Measurements from ENCODE around the gene SYT10.
"Not testable (repeated sequence)": the region's sequence is repeated elsewhere in the genome, so short reads cannot be mapped to it uniquely, and the experiment has no call there.

SYT10 gene, protein sequence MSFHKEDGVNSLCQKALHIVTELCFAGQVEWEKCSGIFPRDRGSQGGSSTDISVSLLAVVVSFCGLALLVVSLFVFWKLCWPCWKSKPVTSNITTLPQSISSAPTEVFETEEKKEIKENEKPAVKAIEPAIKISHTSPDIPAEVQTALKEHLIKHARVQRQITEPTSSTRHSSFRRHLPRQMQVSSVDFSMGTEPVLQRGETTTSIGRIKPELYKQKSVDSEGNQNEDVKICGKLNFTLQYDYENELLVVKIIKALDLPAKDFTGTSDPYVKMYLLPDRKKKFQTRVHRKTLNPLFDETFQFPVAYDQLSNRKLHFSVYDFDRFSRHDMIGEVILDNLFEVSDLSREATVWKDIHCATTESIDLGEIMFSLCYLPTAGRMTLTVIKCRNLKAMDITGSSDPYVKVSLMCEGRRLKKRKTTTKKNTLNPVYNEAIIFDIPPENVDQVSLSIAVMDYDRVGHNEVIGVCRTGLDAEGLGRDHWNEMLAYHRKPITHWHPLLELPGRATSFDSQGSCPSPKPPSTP

DNA sequence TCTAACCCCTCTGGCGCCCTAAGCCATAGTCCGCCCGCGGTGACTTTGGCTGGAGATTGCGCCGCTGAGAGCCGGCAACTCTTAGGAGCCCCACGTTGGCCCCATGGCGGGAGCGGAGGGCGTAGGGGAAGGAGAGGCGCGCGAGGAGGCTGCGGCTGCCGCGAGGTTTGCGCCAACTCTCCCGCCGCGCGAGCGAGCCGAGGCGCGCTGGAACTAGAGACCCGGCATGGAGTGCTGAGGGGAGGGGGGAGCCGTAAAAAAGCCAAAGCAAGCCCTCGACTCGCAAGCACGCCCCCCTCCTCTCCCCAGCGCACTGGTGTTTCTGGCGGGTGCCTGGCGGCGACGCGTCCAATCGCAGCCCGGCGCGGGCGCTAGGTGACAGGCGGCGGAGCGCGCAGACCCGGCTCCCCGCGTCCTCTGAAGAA lies at the start of gene SYT10:
Gene SYT10 (minus strand): TSS at position 233 of the 425 bp plus-strand sequence. CDS start 297 bp downstream, outside the sequence.
- no peak for DNase-seq

DNA sequence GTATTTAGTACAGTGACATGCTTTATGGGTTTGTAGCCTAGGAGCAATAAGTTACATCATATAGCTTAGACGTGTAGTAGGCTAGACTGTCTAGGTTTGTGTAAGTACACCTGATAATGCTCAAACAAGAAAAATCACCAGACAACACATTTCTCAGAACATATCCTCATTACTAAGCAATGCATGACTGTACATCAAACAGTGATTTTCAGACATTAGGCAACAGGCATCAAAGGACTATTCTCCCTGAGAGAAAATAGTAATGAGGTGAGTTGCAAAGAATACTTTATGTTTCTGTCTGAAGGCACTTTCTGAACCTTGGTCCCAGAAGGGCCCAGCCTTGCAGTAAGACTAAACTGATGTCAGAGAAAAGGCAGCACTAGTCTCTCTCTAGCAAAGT lies 48.4 kb upstream of the SYT10 start:
- DNase-seq, result no peak

DNA sequence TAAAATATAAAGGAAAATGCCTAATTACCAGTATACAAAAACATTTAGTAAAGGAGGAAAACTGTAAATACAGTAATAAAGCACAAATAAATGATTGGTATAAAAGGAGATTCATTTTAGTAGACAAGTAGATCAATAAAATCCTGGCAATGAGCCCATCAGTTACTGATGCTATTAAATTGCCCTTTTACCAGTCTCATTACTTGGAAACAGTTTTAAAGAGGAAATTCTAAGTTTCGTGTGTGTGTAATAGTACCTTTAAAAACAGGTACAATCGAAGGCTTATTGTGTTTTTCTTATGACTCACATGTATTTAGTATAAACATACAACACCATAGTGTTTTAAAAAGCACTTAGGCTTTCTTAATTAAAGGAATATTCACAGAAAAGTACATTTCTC lies 46.4 kb upstream of the SYT10 start:
- no peak for DNase-seq

DNA sequence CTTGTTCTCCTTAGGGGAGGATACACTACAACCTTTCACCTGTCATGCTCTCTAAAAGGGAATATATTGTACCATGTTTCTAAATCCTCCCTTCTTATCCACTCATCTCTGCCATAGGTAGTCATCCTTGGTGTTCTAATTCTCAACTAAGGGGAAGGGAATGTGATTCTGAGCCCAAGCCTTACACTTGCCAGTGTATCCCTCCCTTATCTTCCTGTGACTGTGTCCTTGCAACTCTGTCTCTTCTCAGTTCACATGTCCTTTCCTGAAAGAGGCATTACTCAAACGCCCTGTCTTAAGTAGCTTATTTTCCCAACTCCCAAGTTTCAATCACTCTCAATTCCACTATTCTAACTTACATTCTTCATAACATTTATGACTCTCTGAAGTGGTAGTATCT lies 44.5 kb upstream of the SYT10 start:
- DNase-seq, result no peak

DNA sequence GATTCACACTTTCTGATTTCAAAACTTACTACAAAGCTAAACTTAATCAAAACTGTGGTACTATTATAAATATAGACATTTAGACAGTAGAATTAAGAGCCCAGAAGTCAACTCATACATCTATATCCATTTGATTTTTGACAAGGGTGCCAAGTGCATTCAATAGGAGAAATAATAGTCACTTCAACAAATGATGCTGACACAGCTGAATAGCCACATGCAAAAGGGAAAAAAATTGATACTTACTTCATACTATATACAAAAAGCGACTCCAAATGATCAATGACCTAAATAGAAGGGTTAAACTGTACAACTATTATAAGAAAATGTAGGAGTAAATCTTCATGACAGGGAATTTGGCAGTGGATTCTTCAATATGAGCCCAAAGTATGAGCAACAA lies 40.7 kb upstream of the SYT10 start:
- DNase-seq, result no peak

DNA sequence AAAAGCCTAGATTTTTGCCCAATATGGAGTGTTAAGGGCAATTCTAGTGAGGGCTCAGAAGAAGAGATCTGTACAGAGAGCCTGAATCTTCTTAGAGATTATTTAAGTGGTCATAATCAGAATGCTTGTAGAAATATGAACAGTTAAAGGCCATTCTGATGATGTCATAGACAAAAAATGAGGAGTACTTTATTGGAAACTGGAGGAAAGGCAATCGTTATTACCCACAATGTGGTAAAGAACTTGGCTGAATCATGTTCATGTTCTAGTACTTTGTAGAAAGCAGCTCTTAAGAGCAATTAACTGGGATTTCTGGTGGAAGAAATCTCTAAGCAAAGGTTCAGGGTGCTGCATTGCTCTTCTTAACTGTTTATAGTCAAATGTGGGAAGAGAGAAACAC lies 36.4 kb upstream of the SYT10 start:
- no peak for DNase-seq

DNA sequence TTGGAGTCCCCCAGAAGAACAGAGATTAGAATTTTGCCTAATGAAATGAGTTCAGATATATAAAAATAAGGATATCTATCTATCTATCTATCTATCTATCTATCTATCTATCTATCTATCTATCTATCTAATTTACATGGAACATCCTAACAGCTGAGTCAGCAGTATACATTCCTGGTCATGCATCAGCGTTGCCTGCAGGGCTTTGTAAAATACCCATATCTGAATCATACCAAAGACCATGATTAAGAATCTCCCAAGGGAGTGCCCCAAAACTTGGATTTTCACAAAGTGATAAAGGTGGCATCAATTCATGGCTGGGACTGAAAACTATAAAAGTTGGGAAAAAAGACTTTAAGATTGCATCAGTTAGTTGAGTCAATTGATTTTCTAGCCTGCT lies 32.7 kb upstream of the SYT10 start:
- DNase-seq, result no peak

DNA sequence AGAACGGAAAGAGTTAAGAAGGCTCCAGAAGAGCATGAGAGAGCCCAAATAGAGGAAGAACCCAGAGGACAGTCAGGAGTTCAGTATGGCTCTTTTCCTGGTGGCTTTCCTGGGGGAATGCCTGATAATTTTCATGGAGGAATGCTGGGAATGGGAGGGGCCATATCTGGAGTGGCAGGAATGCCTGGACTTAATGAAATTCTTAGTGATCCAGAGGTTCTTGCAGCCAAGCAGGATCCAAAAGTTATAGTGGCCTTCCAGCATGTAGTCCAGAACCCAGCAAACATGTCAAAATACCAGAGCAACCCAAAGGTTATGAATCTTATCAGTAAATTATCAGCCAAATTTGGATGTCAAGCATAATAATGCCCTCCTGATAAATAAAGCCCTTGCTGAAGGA lies 15.5 kb upstream of the SYT10 start:
- DNase-seq, result no peak

DNA sequence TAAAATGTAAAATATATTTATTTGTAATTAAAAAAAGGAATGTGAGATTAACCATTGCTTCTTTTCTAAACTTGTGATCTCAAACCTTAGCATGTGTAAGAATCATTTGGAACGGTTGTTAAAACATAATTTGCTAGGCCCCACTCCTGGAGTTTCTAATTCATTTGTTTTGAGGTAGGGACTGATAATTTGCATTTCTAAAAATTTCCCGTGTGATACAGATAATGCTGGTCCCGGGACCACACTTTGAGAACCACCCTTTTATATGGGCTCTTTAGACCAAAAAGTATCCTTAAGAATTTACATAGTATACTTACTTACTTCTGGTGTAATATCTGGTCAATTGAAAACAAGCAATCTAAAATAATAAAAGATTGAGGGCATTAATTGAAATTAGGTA lies 10.9 kb upstream of the SYT10 start:
- DNase-seq, result no peak

DNA sequence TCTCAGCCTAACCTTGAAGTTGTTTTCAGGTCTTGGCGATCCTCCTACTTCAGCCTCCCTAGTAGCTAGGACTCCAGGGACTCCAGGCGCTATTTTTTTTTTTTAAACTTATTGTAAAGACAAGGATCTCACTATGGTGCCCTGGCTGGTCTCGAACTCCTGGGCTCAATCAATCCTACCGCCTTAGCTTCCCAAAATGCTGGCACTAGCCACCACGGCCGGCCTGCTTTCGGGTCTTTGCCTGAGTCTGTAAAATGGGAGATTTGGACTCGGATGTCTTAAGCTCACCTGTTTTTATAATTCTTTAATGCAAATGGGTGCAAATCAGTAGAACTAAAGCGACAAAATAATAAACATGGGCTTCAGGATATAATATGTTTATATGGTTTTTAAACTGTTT lies 858 bp upstream of the SYT10 start:
- no peak for DNase-seq

DNA sequence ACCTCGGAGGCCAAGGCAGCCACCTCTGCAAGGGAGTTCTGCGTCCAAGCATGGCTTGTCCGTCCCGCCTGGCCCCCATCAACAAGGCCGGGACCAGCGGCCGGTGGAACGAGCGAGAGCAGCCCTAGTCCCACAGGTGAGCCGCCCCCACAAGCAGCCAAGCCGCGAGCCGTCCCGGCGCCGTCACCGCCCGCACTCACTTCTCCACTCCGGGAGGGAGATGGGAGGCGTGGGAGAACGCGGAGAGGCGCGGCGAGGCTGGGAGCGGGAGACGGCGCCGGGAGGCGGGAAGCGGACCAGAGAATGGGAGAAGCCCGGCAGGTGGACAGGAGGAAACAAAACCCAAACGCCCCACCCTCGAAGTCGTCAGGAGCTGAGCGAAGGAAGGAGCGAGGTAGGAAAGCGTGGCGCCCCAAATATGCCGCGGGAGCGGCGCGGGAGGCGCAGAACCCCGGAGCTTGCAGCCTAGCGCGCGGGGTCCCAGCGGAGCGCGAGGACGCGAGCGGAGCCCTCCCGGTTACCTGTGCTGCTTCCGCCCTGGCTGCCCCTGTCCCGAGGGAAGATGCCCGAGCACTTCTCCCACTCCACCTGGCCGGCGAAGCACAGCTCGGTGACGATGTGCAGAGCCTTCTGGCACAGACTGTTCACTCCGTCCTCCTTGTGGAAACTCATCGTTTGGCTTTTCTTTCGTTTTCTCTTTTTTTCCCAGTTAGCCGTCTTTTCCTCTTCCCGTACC lies 600 bp downstream of the SYT10 start:
- DNase-seq, result no peak

DNA sequence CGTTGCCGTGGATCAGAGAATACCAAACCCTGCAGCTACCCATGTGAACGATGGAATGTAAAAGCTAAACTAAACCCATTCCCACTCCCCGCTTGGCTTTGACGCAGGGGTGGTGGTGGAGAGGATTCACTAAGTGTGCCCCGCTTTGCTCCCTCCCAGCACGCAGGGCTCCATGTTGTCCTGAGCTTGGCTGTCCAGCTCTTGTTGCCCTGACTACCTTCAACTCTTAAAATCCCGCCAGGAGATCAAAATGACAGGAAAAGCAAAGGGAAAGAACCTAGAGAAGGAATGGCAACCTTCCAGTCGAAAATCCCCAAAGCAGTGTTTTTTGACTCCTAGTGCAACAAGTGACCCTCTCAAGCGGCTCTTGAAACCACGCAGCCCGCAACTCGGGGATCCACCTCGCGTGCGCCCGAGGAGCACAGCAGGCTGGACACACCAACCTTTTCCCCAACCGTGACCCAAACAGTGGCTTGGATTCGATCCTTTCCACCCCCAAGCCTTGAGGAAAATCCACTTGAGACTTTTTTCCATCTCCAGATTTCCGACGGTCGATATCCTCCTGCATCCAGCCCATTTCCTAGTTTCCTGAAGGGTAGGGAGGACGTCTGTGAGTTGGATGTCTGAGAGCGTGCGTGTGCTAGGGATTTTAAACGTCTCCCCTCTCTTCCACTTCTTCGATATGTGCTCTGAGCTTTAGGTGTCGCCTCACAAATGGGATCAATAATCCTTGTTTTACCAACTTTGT lies 1.4 kb downstream of the SYT10 start:
- DNase-seq, result no peak

DNA sequence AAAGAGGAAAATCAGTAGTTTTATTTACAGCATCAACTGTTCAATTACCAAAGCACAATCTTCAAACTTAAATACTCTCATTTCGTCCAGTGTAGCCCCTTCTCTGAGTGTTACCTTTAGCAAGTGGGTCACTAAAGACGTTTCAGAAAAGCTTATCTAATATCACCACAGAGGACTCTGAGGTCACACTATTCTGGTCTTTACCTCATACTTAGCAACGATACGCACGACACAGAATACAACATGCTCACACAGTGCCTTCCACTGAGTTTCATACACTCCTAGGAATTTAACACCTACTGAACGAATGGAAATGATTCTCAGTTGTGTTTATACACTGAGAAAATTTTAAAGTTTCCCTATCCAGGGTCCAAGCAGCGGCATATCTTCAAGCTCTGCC lies 2.0 kb downstream of the SYT10 start:
- DNase-seq, result no peak

DNA sequence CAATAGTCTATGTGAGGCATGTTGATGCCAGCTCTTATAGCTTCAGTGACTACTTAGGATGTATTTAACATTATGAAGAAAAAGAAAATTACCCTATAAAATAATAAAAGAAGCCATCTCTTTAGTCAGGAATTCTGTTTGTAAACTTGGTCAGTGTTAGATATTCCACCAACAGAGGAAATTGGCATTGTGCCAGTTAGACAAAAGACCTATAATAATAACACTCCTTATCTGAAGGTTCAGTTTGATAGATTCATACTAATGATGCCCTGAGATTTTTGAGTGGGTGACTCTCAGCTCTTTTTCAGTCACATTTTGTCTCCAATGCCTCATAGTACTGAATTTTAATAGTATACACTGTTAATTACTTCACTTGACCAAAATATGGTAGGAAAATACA lies 6.6 kb downstream of the SYT10 start:
- no peak for DNase-seq

DNA sequence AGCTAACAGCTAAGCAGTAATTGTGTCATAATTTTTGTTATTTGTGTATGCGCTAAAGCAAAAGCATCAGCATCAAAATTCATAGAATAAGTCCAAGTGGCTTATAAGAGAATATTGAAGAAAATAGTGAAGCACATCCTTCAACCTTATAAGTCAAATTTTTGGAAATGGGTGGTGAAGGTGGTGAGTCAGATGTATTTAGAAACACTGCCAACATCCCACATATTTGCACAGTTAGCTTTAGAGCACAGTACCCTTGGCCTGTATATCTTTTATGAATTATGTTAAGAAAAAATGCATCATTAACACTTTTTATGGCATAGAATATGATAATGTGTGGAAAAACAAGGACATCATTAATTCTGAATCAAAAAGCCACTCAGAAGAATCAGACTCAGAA lies 8.0 kb downstream of the SYT10 start:
- DNase-seq, result no peak

DNA sequence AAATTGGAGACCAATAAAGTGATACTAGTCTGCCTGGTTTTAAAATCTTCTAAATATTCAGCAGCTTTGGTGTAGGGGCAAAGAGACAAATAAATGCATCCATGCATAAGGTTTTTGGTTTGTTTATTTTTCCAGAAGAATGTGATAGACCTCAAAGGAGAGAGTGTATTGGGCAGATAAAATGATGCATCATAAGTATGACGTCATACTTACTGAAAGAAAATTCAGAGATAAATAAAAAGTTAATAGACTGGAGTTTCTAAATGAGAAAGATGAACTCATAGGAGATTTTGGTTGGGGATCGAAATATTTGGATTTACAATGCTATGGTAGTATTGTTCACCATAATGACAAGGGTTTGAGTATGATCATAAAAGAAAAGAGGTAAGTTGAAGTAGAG lies 10.2 kb downstream of the SYT10 start:
- DNase-seq, result no peak

DNA sequence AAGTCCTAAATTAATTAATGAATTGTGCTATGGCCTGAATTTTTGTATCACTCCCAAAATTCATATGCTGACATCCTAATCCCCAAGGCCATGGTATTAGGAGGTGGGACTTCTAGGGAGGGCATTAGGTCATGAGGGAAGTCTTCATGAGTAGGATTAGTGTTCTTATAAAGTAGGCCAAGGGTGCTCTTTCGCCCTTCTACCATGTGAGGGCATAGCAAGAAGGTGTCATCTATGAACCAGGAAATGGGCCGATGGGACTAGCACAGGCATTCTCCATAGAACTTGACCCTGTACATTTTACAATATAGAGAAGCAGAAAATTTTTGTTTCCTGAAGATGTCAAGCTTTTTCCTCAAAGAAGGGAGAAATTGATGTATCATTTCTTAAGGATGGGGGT lies 12.5 kb downstream of the SYT10 start:
- DNase-seq, result no peak

DNA sequence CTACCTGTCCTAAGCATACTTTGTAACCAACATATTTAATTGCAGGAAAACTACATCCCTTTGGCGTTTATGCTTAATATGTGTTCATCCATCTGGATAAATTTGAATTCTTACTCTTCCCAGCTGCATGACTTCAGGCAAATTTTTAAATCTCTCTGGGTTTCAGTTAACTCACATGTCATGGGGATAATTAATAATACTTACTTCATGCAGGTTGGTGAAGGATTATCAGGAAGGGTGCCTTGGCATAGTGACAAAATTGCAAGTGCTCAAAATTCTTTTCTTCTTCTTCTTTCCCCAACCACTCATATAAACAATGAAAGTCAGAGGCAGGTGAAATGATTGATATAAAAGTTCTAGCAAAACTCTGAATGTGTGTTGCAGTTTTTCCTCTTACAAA lies 15.9 kb downstream of the SYT10 start:
- no peak for DNase-seq

DNA sequence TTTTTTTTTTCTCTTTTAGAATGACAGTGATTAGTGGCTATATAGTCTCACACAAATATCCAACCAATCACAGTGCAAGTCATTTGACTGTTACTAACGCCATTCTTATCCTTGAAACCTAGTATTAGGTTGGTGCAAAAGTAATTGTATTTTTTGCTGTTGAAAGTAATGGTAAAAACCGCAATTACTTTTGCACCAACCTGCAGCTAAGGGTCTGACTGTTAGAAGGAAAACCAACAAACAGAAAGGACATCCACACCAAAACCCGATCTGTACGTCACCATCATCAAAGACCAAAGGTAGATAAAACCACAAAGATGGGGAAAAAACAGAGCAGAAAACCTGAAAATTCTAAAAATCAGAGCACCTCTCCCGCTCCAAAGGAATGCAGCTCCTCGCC lies 27.2 kb downstream of the SYT10 start:
- not testable (repeated sequence) for DNase-seq

DNA sequence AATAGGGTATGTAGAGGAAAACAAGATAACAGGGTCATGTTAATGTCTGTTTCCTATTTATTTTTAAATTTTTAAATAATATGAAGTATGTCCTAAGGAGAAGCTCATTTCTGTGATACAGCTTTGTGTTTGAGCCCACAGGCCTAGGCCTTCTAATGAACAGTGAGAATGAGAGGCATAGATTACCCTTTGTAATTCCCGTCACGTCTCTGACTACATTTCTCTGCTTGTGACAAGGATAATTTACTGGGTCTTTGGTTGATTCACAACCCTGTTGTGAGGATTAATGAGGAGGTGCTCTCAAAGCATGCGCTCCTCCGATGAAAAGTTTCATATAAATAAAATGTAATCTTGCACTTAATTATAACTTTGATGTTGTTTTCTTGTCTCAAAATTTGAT lies 56.1 kb downstream of the SYT10 start:
- DNase-seq, result no peak

DNA sequence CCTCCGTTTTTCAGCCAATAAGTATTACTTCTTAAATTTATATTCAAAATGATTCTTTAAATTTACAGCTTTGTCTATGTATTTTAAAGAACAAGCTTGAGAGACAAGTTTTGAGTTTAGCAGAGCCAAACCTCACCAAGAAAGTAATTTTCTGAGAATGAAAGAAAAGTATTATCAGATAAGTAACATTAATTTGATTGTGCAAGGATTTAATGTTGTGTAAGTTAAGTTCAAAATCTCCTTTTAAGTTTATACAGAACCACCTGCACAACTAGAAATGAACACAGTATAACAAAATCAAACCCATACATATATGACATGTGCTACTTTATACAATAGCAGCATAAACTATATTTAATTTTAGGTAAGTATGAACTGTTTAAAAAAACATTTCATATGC lies 63.5 kb downstream of the SYT10 start:
- DNase-seq, result no peak

DNA sequence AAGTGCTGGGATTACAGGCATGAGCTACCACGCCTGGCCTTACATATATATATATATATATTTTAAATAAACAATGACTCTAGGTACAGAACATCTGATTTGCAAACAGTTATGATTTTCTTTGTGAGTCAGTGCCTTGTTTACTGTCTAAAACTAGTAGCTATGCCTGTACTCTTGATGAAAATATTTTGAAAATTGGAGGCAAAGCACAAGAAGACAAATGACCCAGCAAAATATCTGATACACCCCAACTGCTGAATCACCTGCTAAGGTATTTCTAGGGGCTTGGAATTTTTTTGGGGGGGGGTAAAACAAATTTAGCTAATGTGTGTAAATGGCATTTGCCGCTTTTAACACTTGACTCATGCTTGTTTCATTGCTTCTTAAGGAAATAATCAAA lies 69.3 kb downstream of the SYT10 start:
- DNase-seq, result no peak

DNA sequence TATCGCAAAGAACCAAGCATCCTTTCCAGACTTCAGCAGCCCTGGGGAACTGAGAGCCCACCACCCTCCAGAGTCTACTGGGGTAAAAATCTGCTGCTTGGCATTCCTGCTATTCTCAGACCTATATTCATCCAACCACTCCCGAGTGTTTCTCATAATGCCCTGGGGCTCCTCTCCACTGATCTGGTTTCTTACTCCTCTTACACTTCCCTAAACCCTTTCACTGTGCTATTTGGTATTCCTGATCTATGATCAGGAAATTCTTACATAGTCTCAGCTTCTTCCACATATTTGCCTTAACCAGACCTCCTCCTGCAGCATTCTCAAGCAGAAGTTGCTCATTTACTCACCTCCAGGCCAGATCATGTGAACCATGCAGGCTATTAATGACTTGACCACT lies 82.4 kb downstream of the SYT10 start:
- no peak for DNase-seq

DNA sequence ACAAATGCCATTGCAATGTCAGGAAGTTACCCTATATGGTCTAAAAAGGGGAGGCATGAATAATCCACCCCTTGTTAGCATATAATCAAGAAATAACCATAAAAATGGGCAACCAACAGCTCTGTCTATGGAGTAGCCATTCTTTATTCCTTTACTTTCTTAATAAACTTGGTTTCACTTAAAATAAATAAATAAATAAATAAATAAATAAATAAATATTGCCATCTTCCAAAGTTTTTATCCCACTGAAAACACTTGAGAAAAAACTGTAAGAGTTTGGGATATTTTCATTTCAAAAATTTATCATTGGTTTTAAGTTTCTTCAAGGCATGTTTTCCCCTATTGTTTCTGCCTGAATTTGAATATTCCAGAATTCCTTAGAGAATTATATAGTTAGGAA lies 89.8 kb downstream of the SYT10 start:
- DNase-seq, result no peak
